ENCODE data around the gene C16orf90.

C16orf90 gene

GRCh38 chr16:3467921-3468320, 27.4 kb downstream of the C16orf90 start:
- no peak for DNase-seq (ENCODE audit: low read depth in 1 of 2, low spot score in 1 of 2)

- DNase-seq (ENCODE audit: low read depth in 1 of 2, low spot score in 1 of 2) = no peak
Measured at GRCh38 chr16:3467182-3467581, 28.1 kb downstream of the C16orf90 start.

- DNase-seq (ENCODE audit: low read depth in 1 of 2, low spot score in 1 of 2) = no peak
Measured at GRCh38 chr16:3465911-3466584, 29.2 kb downstream of the C16orf90 start.

GRCh38 chr16:3465301-3465700, 30.0 kb downstream of the C16orf90 start:
- DNase-seq (ENCODE audit: low read depth in 1 of 2, low spot score in 1 of 2) = no peak

GRCh38 chr16:3461151-3461550, 34.1 kb downstream of the C16orf90 start:
- no peak for DNase-seq (ENCODE audit: low read depth in 1 of 2, low spot score in 1 of 2)

GRCh38 chr16:3460585-3460984, 34.7 kb downstream of the C16orf90 start:
- no peak for DNase-seq (ENCODE audit: low read depth in 1 of 2, low spot score in 1 of 2)

GRCh38 chr16:3460121-3460520, 35.2 kb downstream of the C16orf90 start:
- no peak for DNase-seq (ENCODE audit: low read depth in 1 of 2, low spot score in 1 of 2)

- DNase-seq (ENCODE audit: low read depth in 1 of 2, low spot score in 1 of 2) = no peak
Measured at GRCh38 chr16:3459401-3460090, 35.7 kb downstream of the C16orf90 start.

- no peak for DNase-seq (ENCODE audit: low read depth in 1 of 2, low spot score in 1 of 2)
Measured at GRCh38 chr16:3458852-3459361, 36.4 kb downstream of the C16orf90 start.

GRCh38 chr16:3458278-3458851, 36.9 kb downstream of the C16orf90 start:
- no peak for DNase-seq (ENCODE audit: low read depth in 1 of 2, low spot score in 1 of 2)

GRCh38 chr16:3457434-3458252, 37.6 kb downstream of the C16orf90 start:
- DNase-seq (ENCODE audit: low read depth in 1 of 2, low spot score in 1 of 2) = peak; percentile 79 to 83

- DNase-seq (ENCODE audit: low read depth in 1 of 2, low spot score in 1 of 2) = no peak
Measured at GRCh38 chr16:3454631-3455147, 40.6 kb downstream of the C16orf90 start.

GRCh38 chr16:3454093-3454492, 41.2 kb downstream of the C16orf90 start:
- no peak for DNase-seq (ENCODE audit: low read depth in 1 of 2, low spot score in 1 of 2)

- no peak for DNase-seq (ENCODE audit: low read depth in 1 of 2, low spot score in 1 of 2)
Measured at GRCh38 chr16:3444032-3444388, 51.3 kb downstream of the C16orf90 start.
